ENCODE measurements around the gene TRAPPC4.
"Not testable (repeated sequence)": the region's sequence is repeated elsewhere in the genome, so short reads cannot be mapped to it uniquely, and the experiment has no call there.

TRAPPC4 gene, protein sequence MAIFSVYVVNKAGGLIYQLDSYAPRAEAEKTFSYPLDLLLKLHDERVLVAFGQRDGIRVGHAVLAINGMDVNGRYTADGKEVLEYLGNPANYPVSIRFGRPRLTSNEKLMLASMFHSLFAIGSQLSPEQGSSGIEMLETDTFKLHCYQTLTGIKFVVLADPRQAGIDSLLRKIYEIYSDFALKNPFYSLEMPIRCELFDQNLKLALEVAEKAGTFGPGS

DNA sequence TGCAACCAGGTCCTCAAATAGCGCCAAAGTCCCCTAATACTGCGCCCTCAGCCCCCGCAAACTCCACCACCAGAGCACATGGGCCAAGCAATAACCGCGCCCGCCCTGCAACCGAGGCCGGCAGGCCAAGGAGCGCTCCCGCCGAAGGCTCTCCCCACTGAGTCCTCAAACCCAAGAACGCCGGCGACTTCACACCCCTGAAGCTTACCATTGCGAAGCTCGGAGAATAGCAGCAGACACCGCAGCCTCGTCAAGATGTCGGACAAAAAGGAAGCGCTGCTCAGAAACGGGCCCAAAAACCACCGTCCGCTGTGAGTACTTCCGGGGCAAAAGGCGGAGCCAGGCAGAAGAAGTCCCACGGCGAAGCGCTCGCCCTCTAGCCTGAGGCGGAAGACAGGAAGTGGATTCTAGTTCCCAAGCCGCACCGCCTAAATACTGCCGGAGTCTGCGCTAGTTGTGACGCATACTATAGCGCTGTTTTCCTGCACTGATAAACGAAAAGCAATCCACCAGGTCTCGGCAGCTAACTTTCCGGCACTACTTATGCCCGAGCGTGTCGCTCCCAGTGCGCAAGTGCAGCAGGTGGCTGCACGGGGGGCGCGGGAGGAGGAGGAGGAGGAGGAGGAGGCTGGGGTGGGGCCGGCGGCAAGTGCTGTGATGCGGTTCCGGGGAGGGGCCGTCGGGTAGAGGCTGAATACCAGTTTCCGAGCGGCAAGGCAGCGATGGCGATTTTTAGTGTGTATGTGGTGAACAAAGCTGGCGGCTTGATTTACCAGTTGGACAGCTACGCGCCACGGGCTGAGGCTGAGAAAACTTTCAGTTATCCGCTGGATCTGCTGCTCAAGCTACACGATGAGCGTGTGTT is at the start of gene TRAPPC4, which contains the start of gene RPS25:
TRAPPC4 (plus strand) TSS at position 693 of the 865 bp plus-strand sequence; CDS start at position 723, 30 bp downstream.
RPS25 (minus strand) TSS at position 270 of the 865 bp plus-strand sequence; CDS start at position 211, 59 bp downstream.
- peak; percentile 97 for DNase-seq

DNA sequence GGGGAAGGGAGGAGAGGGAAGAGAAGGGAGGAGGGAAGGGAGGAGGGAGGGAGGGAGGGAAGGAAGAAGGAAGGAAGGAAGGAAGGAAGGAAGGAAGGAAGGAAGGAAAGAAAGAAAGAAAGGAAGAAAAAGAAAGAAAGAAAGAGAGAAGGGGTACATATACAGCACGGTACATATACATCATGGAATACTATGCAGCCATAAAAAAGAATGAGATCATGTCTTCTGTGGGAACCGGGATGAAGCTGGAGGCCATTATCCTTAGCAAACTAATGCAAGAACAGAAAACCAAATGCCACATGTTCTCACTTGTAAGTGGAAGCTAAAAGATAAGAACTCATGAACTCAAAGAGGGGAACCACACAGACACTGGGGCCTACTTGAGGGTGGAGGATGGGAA is 49.1 kb upstream of the TRAPPC4 start:
- DNase-seq, result not testable (repeated sequence)

DNA sequence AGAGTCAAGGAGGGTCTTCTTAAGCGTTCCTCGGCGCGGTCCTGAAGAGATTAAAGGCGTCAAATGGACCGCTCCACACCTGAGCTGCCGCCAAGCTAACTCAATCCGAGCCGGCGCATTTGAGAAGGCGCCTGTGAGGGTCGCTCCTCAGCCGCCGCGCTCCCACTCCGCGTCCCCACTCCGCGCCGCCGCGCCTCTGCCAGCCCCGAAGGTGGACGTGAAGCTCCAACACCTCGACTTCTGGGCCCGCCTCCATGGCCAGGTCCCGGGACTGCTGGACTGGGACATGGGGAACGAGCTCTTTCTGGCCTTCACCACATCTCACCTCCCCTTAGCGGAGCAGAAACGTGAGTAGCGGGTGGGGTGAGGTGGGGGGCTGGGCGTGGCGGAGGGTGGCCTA is 46.9 kb upstream of the TRAPPC4 start, which contains the start of gene FOXR1:
FOXR1 (plus strand) TSS at position 116 of the 400 bp plus-strand sequence; CDS start at position 287, 171 bp downstream.
- DNase-seq, result no peak

DNA sequence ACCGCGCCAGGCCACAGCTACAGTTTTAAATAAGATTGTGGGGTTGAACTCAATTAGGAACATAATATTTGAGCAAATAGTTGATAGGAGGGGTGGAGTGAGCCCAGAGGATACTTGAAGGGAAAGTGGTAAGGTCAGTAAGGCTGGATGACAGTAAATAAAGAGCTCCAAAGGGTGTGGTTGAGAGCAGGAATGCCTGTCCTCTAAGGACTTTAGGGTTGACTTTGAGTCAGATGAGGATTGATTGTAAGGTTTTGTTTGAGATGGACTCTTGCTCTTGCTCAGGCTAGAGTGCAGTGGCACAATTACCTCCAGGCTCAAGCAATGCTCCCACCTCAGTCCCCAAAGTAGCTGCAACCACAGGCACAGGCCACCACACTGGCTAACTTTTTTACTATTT is 44.6 kb upstream of the TRAPPC4 start:
- DNase-seq, result no peak

DNA sequence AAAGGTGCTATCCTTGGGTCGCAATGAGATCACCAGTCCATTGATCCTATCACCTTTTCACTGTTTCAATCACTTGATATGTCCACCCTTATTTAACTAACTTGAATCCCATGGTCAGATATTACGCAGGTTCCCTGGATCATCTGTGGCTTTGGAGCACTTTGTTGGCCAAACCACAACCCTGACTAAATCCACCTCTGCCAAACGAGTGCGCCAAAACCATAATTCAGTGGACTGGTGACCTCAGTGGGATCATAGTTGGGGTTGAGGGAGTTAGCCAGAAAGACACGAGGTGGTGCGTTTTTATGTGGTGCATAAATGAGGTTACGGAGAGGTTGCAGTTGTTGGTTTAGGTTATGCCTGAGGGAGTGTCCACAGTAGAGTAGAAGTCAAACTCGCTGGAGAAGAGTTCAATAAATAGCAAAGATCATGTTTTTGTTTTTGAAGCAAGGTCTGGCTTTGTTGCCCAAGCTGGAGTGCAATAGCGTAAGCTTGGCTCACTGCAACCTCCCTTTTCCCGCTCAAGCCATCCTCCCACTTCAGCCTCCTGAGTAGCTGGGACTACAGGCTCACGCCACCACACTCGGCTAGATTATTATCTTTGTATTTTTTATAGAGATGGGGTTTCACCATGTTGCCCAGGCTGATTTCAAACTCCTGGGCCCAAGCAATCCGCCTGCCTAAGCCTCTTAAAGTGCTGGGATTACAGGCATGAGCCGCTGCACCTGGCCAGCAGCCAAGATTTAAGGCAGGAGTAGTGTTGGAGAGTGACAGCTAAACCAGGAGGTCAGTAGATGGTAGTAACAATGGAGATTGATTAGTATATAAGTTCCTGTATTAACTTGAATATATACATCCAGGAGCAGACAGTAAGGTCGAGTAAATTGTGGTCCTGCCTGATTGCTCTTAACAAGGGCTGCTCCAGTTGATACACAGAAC is 42.5 kb upstream of the TRAPPC4 start:
- DNase-seq, result no peak

DNA sequence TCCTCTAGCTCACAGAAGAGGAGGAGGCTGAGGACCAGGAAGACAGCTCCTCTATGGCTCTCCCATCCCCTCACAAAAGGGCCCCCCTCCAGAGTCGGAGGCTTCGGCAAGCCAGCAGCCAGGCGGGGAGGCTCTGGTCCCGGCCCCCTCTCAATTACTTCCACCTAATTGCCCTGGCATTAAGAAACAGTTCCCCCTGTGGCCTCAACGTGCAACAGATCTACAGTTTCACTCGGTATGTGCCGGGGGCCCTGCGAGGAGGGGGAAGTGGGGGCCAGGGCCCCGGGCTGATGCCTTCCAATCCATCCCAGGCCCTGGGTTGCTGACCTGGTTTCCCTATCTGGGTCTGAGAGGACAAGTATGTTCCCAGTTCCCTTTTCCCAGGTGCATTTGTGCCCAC is 39.1 kb upstream of the TRAPPC4 start:
- DNase-seq, result no peak

DNA sequence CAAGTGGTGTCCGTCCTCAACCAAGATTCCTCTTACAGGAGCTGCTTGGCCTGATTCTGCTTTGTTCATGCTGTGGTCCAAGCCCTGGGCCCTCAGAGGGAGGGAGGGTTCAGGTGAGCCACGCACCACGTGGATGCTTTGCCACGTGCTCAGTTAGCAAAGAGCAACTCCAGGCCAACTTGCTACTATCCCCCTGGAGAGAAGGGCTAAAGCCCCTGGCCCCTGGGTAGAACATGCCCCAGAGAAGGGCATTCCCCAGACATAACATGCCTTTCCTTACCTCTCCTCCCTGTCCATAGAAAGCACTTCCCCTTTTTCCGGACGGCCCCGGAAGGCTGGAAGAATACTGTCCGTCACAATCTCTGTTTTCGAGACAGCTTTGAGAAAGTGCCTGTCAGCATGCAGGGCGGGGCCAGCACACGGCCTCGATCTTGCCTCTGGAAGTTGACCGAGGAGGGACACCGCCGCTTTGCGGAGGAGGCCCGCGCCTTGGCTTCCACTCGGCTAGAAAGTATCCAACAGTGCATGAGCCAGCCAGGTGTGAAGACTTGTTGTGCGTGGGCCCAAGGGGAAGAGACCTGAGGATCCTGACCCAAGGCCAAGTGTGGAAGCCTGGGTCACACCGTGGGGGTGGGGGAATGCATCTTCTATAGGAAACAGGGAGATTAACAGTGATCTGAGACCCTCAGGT is 38.2 kb upstream of the TRAPPC4 start:
- DNase-seq, result no peak

DNA sequence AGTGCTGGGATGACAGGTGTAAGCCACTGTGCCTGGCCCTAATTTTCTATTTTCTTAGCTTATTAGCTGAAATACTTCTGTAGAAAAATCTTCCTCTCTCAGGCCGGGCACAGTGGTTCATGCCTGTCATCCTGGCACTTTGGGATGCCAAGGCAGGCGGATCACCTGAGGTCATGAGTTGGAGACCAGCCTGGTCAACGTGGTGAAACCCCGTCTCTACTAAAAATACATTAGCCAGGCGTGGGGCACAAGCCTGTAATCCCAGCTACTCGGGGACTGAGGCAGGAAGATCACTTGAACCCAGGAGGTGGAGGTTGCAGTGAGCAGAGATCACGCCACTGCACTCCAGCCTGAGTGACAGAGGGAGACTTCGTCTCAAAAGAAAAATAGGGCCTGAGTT is 34.2 kb upstream of the TRAPPC4 start:
- not testable (repeated sequence) for DNase-seq

DNA sequence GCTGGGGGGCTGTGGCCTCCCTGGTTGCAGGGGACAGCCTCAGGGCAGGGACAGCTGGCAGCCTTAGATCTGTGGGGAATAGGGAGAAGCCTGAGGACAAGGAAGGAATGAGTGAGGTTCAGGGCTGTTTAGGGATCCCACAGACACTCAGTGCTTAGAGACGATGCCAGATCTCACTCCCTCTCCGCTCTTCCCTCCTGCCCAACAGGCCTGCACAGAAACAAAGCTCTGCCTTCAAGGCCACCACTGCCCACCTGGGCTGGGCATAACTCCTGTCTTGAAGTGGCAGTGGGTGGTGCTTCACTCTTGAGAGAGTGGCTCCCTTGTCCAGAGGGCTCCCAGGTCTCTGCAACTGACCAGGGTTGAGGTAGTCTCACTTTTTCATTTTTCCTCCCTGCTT is 33.7 kb upstream of the TRAPPC4 start:
- no peak for DNase-seq

DNA sequence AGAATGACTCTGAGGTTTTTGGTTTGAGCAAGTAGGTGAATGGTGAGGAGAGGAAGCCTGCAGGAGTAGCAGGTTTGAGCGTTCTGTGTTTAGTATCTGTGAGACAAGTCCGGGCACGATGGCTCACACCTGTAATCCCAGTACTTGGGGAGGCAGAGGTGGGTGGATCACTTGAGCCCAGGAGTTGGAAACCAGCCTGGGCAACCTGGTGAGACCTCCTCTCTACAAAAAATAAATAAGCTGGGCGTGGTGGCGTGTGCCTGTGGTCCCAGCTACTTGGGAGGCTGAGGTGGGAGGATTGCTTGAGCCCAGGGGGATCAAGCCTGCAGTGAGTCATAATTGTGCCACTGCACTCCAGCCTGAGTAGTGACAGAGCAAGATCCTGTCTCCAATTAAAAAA is 30.3 kb upstream of the TRAPPC4 start:
- no peak for DNase-seq

DNA sequence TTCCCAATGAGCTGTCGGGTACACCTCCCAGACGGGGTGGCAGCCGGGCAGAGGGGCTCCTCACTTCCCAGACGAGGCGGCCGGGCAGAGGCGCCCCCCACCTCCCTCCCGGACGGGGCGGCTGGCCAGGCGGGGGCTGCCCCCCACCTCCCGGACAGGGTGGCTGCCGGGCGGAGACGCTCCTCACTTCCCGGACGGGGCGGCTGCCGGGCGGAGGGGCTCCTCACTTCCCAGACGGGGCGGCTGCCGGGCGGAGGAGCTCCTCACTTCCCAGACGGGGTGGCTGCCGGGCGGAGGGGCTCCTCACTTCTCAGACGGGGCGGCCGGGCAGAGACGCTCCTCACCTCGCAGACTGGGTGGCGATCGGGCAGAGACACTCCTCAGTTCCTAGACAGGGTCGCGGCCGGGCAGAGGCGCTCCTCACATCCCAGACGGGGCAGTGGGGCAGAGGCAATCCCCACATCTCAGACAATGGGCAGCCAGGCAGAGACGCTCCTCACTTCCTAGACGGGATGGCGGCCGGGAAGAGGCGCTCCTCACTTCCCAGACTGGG is 27.0 kb upstream of the TRAPPC4 start:
- DNase-seq, result not testable (repeated sequence)

DNA sequence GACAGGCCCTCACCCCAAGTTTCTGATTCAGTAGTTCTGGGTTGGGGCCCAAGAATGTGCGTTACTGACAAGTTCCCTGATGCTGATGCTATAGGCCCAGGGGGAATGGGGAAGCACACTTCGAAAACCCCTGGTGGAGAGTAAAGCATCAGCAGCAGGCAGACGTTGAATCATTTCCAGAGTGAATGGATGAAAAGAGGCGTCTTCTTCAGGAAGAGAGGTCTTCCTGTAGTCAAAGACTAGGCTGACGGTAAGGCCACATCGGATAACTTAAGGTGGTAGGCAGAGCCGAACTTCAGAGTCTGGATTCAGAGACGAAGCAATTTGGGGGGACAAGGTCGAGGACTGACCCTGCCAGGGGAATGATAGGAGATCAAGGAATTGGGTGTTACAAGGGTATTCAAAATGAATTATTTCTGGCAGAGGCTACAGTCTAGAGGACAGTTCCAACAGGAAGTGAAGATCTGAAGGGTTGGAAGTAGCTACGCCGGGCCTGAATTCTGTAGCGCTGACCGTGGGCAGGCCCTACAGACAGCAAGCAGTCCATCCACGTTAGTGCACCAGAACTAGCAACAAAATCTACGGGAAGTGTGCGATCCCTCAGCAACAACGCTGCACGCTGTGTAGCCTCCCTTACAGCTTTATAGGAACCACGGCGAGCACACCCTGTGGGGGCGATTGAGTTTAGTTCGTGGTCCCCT is 21.5 kb upstream of the TRAPPC4 start:
- no peak for DNase-seq

DNA sequence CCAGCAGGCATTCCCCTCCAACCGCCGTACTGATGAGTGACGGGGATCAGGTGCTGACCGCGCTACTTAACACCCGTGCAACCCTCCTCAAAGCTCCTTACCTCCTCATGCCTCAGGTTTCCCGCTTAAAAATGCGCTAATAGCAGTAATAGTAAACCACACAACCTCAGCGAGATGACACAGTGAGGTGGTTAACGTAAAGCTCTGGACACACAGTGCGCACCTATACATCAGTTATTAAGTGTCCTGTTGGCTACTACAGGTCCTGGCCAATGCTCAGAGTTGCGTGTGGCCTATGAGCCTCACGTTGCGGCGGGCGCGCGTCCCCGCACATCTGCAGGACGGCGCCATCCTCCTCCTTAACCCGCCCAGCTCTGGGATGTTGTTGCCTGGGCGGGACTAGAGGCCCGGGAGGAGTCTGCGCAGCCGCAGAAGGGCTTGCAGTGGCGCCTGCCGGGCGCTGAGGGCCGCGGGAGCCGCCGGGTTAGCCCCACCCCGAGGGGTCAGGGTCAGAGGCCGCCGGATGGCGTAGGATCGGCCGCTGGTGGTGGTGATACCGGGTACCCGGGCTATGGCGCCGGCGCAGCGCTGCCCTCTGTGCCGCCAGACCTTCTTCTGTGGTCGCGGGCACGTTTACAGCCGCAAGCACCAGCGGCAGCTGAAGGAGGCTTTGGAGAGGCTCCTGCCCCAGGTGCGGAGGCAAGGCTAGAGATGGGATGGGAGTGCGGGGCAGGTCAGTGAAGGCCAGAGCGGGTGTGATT is 20.8 kb upstream of the TRAPPC4 start, which contains the start of gene CENATAC:
CENATAC (plus strand) TSS at position 512 of the 761 bp plus-strand sequence; CDS start at position 572, 60 bp downstream.
- DNase-seq, result peak; percentile 88

DNA sequence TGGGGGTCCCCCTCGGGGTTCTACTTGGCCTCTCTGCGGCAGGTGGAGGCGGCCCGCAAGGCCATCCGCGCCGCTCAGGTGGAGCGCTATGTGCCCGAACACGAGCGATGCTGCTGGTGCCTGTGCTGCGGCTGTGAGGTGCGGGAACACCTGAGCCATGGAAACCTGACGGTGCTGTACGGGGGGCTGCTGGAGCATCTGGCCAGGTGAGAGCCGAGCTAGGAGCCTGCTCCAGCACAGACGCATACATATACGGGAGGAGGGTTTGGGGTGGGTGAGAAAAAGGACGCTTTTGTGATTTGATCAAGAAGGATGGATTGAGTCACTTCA is 20.2 kb upstream of the TRAPPC4 start:
- no peak for DNase-seq

DNA sequence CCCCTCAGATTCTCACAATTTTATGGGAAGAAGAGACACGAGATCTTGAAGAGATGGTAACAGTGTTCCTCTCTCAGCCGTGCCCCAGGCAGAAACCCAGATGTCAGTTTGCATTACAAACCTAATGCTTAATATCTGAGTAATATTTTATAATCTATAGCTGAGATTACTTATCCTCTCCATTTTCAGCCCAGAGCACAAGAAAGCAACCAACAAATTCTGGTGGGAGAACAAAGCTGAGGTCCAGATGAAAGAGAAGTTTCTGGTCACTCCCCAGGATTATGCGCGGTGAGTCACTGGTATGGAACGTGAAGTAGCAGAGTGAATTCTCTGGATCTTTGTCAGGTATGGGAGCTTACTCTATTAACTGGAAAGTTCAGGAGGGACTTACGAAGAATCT is 19.7 kb upstream of the TRAPPC4 start:
- DNase-seq, result no peak

DNA sequence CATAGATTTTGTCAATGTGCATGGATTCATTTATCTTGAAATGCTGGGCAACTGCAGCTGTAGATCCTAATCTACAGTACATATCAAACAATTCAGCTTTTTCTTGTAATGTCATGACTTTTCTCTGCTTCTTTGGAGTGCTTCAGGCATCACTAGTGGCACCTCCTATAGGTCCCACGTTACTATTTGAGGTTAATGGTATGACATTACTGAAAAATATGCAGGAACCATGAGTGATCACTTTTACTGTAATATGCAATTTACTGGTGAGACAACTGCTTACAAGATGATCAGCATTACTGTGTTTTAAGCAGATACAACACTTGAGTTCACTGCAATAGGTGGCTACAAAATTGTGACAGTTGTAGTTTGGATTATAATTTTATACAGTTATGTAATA is 17.7 kb upstream of the TRAPPC4 start:
- DNase-seq, result no peak

DNA sequence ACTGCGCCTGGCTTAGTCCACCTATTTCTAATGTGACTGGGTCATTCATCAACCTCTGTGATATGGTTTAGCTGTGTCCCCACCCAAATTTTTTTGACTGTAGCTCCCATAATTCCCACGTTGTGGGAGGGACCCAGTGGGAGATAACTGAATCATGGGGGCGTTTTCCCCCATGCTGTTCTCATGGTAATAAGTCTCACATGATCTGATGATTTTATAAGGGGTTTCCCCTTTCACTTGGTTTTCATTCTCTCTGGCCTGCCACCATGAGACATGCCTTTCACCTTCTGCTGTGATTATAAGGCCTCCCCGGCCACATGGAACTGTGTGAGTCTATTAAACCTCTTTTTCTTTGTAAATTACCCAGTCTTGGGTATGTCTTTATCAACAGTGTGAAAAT is 11.9 kb upstream of the TRAPPC4 start:
- no peak for DNase-seq

DNA sequence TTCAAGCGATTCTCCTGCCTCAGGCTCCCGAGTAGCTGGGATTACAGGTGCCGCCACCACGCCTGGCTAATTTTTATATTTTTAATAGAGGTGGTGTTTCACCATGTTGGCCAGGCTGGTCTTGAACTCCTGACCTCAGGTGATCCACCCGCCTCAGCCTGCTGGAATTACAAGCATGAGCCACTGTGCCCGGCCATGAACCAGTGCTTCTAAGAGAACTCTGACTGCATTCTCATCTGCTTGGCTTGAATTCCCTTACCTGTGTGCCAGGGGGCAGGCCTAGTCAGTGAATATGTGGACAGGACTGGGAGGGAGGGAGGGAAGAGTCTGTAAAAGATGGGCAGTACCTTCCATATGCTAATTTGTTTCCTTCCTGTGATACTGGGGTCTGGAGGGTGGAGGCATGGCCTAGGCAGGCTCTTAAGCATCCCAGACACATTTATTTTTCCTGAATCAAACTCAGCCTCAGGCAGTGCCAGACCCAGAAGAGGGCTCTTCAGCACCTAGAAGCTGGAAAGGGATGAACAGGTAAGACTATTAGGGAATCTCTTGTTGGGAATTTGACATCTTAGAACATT is 7.0 kb upstream of the TRAPPC4 start:
- DNase-seq, result no peak

DNA sequence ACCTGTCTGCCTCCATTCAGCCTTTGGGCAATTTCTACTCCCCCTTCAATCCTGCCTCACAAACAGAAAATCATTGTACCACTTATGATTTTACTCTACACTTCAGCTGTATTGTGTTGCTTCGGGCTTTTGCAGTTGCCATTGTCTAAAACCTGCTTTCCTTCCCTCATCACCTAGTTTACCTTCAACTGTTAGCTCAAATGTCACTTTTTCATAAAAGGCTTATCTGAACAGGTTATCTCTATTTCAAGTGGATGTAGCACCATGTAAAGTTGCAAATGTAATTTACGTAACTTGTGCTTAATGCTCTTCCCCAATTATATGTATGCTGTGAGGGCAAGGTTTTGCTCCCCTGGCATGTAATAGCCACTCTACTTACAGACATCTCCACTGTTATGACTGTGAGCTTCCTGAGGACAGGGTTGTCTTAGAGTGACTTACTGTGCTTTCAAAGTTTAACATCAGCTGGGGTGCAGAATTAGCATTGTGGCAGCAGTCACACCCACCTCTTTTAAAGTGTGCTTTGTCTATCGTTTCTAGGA is 5.9 kb upstream of the TRAPPC4 start:
- DNase-seq, result no peak
